Natural killer cell (primary cell): ENCODE results near the gene DENND5B. TPM values are rescaled to one million over a fixed set of nuclear protein-coding genes. Genes with fewer than 3 reads are reported as not detected.

Experiments
- ATAC-seq, 3 donors: fragments of 150-1000 bp in 2 of 3; fragments of 200-7000 bp in 1 of 3; cut with Tn5 transposase; 1 replicate in 1 of 3; 2 replicates in 2 of 3; pipeline ENCODE4 v1.10.0; 2021; ENCODE audit warnings: mild to moderate bottlenecking in 2 of 3, moderate library complexity in 2 of 3
- DNase-seq, 2 donors: peaks; one replicate each; pipeline versions ENCODE4 v3.0.0 to v3.0.0-alpha.2; 2013 to 2021; ENCODE audit warnings: mixed read lengths in 1 of 2
- H3K27ac ChIP-seq: one replicate; pipeline ENCODE4 v1.5.1; 2013; ENCODE audit warnings: mild to moderate bottlenecking, low read length
- H3K27me3 ChIP-seq: one replicate; pipeline ENCODE4 v1.6.1; 2013; ENCODE audit warnings: low read length; ENCODE audit not compliant: control insufficient read depth, insufficient read depth
- H3K36me3 ChIP-seq: one replicate; pipeline ENCODE4 v1.6.1; 2013; ENCODE audit warnings: low read length; ENCODE audit not compliant: control insufficient read depth, insufficient read depth
- H3K4me1 ChIP-seq: one replicate; pipeline ENCODE4 v1.6.1; 2013; ENCODE audit warnings: low read length; ENCODE audit not compliant: control insufficient read depth, insufficient read depth
- H3K4me3 ChIP-seq: one replicate; pipeline ENCODE4 v1.5.1; 2013; ENCODE audit warnings: low read length
- H3K9me3 ChIP-seq: one replicate; pipeline ENCODE4 v1.6.1; 2013; ENCODE audit warnings: low read length; ENCODE audit not compliant: control insufficient read depth, insufficient read depth
- H3K27ac Mint-ChIP-seq, 2 donors: one replicate each; pipeline ENCODE4 v1.8.0; 2022; ENCODE audit warnings: mild to moderate bottlenecking in 2 of 2, mixed read lengths in 2 of 2, moderate library complexity in 1 of 2
- H3K27me3 Mint-ChIP-seq, 2 donors: one replicate each; pipeline ENCODE4 v1.8.0; 2022; ENCODE audit warnings: low read depth in 2 of 2, mixed read lengths in 2 of 2
- H3K36me3 Mint-ChIP-seq: one replicate; pipeline ENCODE4 v1.8.0; 2022; ENCODE audit warnings: mixed read lengths
- H3K4me1 Mint-ChIP-seq, 2 donors: one replicate each; pipeline ENCODE4 v1.8.0; 2022; ENCODE audit warnings: mixed read lengths in 2 of 2
- H3K4me3 Mint-ChIP-seq: one replicate; pipeline ENCODE4 v1.8.0; 2022; ENCODE audit warnings: mild to moderate bottlenecking, moderate library complexity, mixed read lengths
- H3K9me3 Mint-ChIP-seq, 2 donors: one replicate each; pipeline ENCODE4 v1.8.0; 2022; ENCODE audit warnings: mixed read lengths in 2 of 2
- CTCF ChIP-seq: fragments of 200-600 bp; IDR thresholded peaks from one replicate; pipeline ENCODE4 v1.8.0; 2022; ENCODE audit warnings: antibody characterized with exemption
- WGBS: methylation state at CpG from one replicate; pipeline ENCODE4 v1.1.7; 2013; ENCODE audit warnings: missing lambda C conversion rate; ENCODE audit not compliant: insufficient coverage; 5-methylcytosine and 5-hydroxymethylcytosine counted together
- intact Hi-C: fragments of 100-400 bp; cut with micrococcal nuclease; formaldehyde crosslinking; loops from one replicate; pipeline ENCODE4 v1.14.2; 2022
- total RNA-seq, 4 donors: library from RNA; stranded (reverse); fragments of 120-200 nt in 1 of 4; gene quantifications; one replicate each; pipeline versions ENCODE4 v1.2.3 to v1.2.4, GENCODE V29; 2013 to 2022

Gene DENND5B
- total RNA-seq, 3 donors from 2014 or later (not counting 1 experiment from before 2014, with no cell fraction given): 0.52 to 2.4 (median 0.70) TPM

DNA sequence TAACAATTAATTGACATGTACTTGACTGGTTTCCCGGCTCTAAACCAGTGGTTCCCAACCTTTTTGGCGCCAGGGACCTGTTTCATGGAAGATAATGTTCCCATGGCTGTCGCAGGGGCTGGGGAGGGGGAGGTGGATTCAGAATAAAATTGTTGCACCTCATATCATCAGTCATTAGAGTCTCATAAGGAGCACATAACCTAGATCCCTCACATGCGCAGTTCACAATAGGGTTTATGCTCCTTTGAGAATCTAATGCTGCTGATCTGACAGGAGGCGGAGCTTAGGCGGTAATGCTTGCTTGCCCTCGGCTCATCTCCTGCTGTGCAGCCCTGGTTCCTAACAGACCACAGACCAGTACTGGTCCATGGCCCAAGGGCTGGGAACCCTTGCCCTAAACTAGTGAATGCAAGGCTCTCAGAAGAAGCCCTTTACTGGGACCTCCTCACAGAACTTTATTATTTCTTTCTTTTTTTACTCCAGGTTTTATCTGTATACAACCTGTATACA, 178.6 kb downstream of the DENND5B start:
- intact Hi-C loops: no loop called here
- no peaks in the 10 kb centered on the region for H3K4me1 Mint-ChIP-seq
- no peak overlapping the region for H3K27ac Mint-ChIP-seq
- TF ChIP-seq CTCF: no peak
- Histone ChIP-seq H3K4me1 (no peaks in the 10 kb centered on the region), H3K27me3 (no peaks in the 10 kb centered on the region), H3K4me3 (no peak overlapping the region), H3K9me3 (no peaks in the 10 kb centered on the region), H3K36me3 (no peaks in the 10 kb centered on the region), H3K27ac (no peak overlapping the region)
- peaks cover 0 to 2% of the 10 kb centered on the region in 2 donors for H3K27me3 Mint-ChIP-seq
- no peaks in the 10 kb centered on the region for H3K9me3 Mint-ChIP-seq
- H3K4me3 Mint-ChIP-seq: no peak overlapping the region
- 92% methylated on average over 6 of the region's 7 CpGs for WGBS
- no peaks in the 10 kb centered on the region for H3K36me3 Mint-ChIP-seq
- no peak for DNase-seq
- ATAC-seq: no peak

GRCh38 chr12:31408763-31409162, 182.2 kb downstream of the DENND5B start:
- Mint-ChIP-seq H3K36me3 (no peaks in the 10 kb centered on the region), H3K27ac (no peak overlapping the region), H3K27me3 (peaks cover 0 to 2% of the 10 kb centered on the region in 2 donors), H3K9me3 (no peaks in the 10 kb centered on the region), H3K4me1 (no peaks in the 10 kb centered on the region), H3K4me3 (no peak overlapping the region)
- no peak overlapping the region for H3K4me3 ChIP-seq
- TF ChIP-seq CTCF: no peak
- WGBS: 93% methylated on average over 4 of the region's 4 CpGs
- DNase-seq: no peak
- H3K27me3 ChIP-seq: no peaks in the 10 kb centered on the region
- no peaks in the 10 kb centered on the region for H3K4me1 ChIP-seq
- intact Hi-C loops: no loop called here
- H3K27ac ChIP-seq: no peak overlapping the region
- no peaks in the 10 kb centered on the region for H3K36me3 ChIP-seq
- no peaks in the 10 kb centered on the region for H3K9me3 ChIP-seq
- ATAC-seq: no peak

DNA sequence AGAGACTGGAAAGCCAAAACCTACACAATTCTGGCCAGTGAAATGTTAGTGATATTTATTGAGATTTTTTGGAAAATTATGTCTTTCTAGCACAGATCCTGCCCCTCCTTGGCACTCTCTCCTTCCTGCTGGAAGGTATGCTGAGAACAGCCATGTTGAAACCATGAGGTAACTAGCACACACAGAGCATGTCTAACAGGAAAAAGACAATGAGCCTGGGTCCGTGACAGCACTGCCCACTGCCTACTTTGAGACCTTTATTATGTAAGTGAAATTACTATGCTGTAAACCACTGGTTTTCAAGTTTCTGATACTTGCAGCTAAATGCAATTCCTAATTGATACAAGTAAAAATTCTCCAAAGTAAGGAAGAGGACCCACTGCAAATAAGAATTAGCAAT, 183.4 kb downstream of the DENND5B start:
- H3K27ac ChIP-seq: no peak overlapping the region
- DNase-seq (no peak), ATAC-seq (no peak)
- peaks cover 5% of the 10 kb centered on the region for H3K4me1 ChIP-seq
- no peak for TF ChIP-seq CTCF
- Mint-ChIP-seq H3K4me1 (no peaks in the 10 kb centered on the region), H3K9me3 (no peaks in the 10 kb centered on the region), H3K4me3 (no peak overlapping the region), H3K27me3 (peaks cover 0 to 2% of the 10 kb centered on the region in 2 donors), H3K27ac (no peak overlapping the region), H3K36me3 (no peaks in the 10 kb centered on the region)
- 56% methylated on average over 1 of the region's 1 CpG for WGBS
- intact Hi-C loops: no loop called here
- no peaks in the 10 kb centered on the region for H3K27me3 ChIP-seq
- no peaks in the 10 kb centered on the region for H3K36me3 ChIP-seq
- no peaks in the 10 kb centered on the region for H3K9me3 ChIP-seq
- H3K4me3 ChIP-seq: no peak overlapping the region

GRCh38 chr12:31406345-31406744, 184.6 kb downstream of the DENND5B start:
- no peak overlapping the region for H3K27ac Mint-ChIP-seq
- H3K27me3 Mint-ChIP-seq: peaks cover 0 to 2% of the 10 kb centered on the region in 2 donors
- intact Hi-C loops: no loop called here
- H3K9me3 Mint-ChIP-seq: no peaks in the 10 kb centered on the region
- TF ChIP-seq CTCF: no peak
- Histone ChIP-seq H3K27ac (no peak overlapping the region), H3K36me3 (no peaks in the 10 kb centered on the region), H3K4me1 (peaks cover 5% of the 10 kb centered on the region), H3K9me3 (no peaks in the 10 kb centered on the region), H3K27me3 (no peaks in the 10 kb centered on the region), H3K4me3 (no peak overlapping the region)
- 8% methylated on average over 1 of the region's 1 CpG for WGBS
- H3K36me3 Mint-ChIP-seq: no peaks in the 10 kb centered on the region
- no peak for DNase-seq
- no peak for ATAC-seq
- no peaks in the 10 kb centered on the region for H3K4me1 Mint-ChIP-seq
- no peak overlapping the region for H3K4me3 Mint-ChIP-seq
